GM19468 (cell line): ENCODE data around the gene LMBR1.
"Not testable (repeated sequence)": the region's sequence is repeated elsewhere in the genome, so short reads cannot be mapped to it uniquely, and the experiment has no call there.

ENCODE experiments used
- ATAC-seq: cut with Tn5 transposase; IDR thresholded peaks from one replicate; pipeline ENCODE4 v1.9.1; 2021; ENCODE audit warnings: mild to moderate bottlenecking, moderate library complexity, moderate number of reproducible peaks; ENCODE audit not compliant: unreplicated experiment; ENCODE audit errors: extremely low read depth

LMBR1 gene

DNA sequence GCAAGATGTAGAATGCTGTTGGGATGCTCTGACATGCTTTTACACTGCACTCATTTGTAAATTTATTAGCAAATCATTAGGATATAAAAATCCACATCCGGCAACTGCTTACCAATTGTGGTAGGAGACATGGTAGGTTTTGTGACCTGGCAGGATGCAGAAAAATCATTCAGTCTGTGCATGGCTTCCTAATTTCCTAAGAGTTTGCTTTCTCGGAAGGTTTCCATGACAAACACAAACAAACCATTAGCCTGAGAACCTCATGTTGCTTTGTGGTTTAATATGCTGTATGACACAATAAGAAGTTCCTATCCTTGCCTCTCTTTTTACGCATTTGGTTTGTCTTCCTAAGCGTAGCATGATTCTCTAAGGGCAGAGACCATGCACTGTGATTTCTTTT lies 14.7 kb upstream of the LMBR1 start:
- ATAC-seq = no peak

DNA sequence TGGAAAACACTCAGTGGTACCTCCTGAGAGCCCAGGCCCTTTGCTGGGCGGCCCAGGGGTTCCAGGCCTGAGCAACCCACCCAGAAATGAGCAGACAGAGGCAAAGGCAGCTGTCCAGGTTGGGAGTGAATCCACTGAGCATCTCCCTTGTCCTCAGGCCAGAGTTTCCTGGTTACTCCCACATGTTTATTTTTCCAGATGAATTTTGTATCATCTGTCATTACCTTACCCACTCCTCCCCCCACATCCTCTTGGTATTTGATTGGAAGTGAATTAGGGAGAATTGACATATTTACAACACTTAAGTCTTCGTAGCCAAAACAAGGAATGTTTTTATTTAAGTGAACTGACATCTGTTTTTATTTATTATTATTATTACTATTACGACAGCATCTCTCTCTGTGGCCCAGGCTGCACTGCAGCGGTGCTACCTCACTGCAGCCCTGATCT lies 13.2 kb upstream of the LMBR1 start:
- ATAC-seq = no peak

GRCh38 chr7:156903232-156903909 lies 10.4 kb upstream of the LMBR1 start:
- no peak for ATAC-seq

DNA sequence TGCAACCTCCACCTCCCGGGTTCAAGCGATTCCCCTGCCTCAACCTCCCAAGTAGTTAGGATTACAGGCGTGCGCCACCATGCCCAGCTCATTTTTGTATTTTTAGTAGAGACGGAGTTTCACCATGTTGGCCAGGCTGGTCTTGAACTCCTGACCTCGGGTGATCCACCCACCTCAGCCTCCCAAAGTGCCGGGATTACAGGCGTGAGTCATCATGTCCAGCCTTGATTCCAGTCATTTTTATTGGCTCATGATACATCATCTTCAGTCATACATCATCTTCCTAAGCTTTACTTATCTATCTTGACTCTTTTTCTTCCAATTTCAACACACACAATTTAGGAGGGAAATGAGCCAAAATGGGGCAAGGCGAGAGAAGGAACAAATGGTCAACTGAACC lies 7.1 kb upstream of the LMBR1 start:
- ATAC-seq = not testable (repeated sequence)

GRCh38 chr7:156898938-156899337 lies 6.0 kb upstream of the LMBR1 start:
- no peak for ATAC-seq

GRCh38 chr7:156897673-156898072 lies 4.7 kb upstream of the LMBR1 start:
- ATAC-seq = no peak

- no peak for ATAC-seq
These were observed 3.5 kb upstream of the LMBR1 start for GRCh38 chr7:156896388-156897022.

GRCh38 chr7:156895024-156895780 lies 2.2 kb upstream of the LMBR1 start:
- no peak for ATAC-seq

GRCh38 chr7:156892081-156892800 lies 742 bp downstream of the LMBR1 start:
- no peak for ATAC-seq

- ATAC-seq = no peak
These were observed 3.2 kb downstream of the LMBR1 start for GRCh38 chr7:156889746-156890145.

DNA sequence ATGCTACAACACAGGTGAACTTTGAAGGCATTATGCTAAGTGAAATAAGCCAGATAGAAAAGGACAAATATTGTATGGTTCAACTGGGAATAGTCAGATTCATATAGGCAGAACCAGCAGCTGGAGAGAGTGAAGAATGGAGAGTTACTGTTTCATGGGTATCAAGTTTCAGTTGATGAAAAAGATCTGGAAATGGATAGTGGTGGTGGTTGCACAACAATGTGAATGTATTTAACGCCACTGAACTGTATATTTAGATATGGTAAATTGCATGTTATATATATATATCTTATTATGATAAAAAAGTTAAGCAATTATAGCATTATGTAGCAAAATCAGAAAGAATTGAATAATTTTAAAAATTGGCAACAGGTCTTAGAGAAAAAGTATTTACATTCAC lies 3.9 kb downstream of the LMBR1 start:
- ATAC-seq = no peak

GRCh38 chr7:156886020-156886795 lies 6.8 kb downstream of the LMBR1 start:
- ATAC-seq = no peak

DNA sequence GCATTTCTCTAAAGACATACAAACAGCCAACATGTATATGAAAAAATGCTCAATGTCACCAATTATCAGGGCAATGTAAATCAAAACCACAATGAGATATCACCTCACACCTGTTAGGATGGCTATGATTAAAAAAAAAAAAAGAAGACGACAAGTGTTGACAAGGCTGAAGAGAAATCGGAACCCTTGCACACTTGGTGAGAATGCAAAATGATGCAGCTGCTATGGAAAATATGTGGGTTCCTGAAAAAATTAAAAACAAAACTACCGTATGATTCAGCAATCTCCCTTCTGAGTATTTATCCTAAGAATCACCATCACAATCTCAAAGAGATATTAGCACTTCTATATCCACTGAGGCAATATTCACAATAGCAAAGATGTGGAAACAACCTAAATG lies 11.3 kb downstream of the LMBR1 start:
- ATAC-seq = no peak

GRCh38 chr7:156875766-156876165 lies 17.2 kb downstream of the LMBR1 start:
- ATAC-seq = no peak

- ATAC-seq = not testable (repeated sequence)
These were observed 24.6 kb downstream of the LMBR1 start for GRCh38 chr7:156868363-156868762.

- no peak for ATAC-seq
These were observed 27.5 kb downstream of the LMBR1 start for GRCh38 chr7:156865493-156865892.

GRCh38 chr7:156862022-156862421 lies 31.0 kb downstream of the LMBR1 start:
- ATAC-seq = not testable (repeated sequence)

- ATAC-seq = no peak
These were observed 31.8 kb downstream of the LMBR1 start for GRCh38 chr7:156861212-156861611.

DNA sequence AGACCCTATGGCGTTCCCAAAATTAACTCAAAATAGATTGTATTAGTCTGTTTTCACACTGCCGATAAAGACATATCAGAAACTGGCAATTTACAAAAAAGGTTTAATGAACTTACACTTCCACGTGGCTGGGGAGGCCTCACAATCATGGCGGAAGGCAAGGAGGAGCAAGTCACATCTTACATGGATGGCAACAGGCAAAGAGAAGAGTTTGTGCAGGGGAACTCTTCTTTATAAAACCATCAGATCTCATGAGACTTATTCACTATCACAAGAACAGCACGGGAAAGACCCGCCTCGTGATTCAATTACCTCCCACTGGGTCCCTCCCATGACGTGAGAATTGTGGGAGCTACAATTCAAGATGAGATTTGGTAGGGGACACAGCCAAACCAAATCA lies 32.9 kb downstream of the LMBR1 start:
- ATAC-seq = not testable (repeated sequence)

DNA sequence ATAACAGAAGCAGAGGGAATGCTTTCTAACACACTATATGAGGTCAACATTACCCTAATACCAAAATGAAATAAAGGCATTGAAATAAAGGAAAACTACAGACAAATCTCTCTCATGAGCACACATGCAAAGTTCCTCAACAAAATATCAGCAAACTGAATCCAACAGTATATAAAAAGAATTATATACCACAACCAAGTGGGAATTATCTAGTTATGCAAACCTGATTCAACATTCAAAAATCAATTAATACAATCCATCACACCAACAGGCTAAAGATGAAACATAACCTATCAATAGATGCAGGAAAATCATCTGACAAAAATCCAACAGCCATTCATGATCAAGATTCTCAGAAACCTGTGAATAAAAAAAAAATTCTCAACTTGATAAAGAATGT lies 34.5 kb downstream of the LMBR1 start:
- no peak for ATAC-seq
